Measurements from ENCODE around the gene RPL5. TPM values are rescaled to one million over a fixed set of nuclear protein-coding genes. Genes with fewer than 3 reads are reported as not detected.

Gene RPL5

DNA sequence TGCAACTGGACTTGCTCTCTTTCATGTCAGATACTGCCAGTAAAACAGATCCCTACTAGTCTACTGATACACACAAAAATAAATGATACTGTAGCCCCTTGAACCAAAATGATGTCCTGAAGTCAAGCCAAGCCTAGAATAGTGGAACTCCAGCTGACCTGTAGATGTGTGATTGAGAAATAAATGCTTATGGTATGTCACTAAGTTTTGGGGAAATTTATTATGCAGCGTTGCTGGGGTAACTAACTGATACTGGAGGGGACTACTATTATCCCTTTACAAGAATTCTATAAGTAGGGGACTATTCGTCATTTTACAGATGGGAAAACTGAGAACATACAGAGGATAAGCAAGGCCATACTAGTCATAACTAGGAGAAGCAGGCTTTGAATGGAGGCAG, 55.6 kb downstream of the RPL5 start:
- H3K36me3 ChIP-seq (replicated peaks in 1 of 2; ENCODE audit: control insufficient read depth in 2 of 2, insufficient read depth in 2 of 2, low read length in 2 of 2), result no peaks in the 10 kb centered on the region
- no peaks in the 10 kb centered on the region for H3K4me1 ChIP-seq (ENCODE audit: control insufficient read depth in 2 of 2, insufficient read depth in 1 of 2, low read depth in 1 of 2, low read length in 2 of 2)
- no peak for DNase-seq (ENCODE audit: low spot score)
- no peak overlapping the region for H2BK12ac ChIP-seq (ENCODE audit: low read length)
- H3K27ac ChIP-seq (replicated peaks; ENCODE audit: low read length), result no peak overlapping the region
- no peaks in the 10 kb centered on the region for H3K9me3 ChIP-seq (replicated peaks in 1 of 2; ENCODE audit: control insufficient read depth in 2 of 2, insufficient read depth in 1 of 2, low read depth in 1 of 2, low read length in 2 of 2)
- peaks cover 0 to 3% (median 0%) of the 10 kb centered on the region in 3 experiments for H3K27me3 ChIP-seq (ENCODE audit: control insufficient read depth in 3 of 3, insufficient read depth in 3 of 3, low read depth in 1 of 3, low read length in 3 of 3)
- no peak overlapping the region for H3K14ac ChIP-seq (ENCODE audit: low read length)
- H3K4ac ChIP-seq (ENCODE audit: low read length), result no peak overlapping the region
- no peak overlapping the region for H3K4me3 ChIP-seq (ENCODE audit: low read length in 2 of 2)
- no peak overlapping the region for H2AK5ac ChIP-seq (ENCODE audit: low read depth, low read length)
- WGBS, 2 donors (ENCODE audit: extremely low coverage in 2 of 2, insufficient read length in 2 of 2, insufficient replicate concordance in 1 of 2), result no CpG with 5 or more reads among the region's 2 CpGs
- no peak overlapping the region for H2AFZ ChIP-seq (ENCODE audit: low read length)
- no peak overlapping the region for H3K9ac ChIP-seq (ENCODE audit: low read depth, low read length, poor library complexity)
- H4K8ac ChIP-seq (ENCODE audit: low read depth, low read length), result no peak overlapping the region
- H2BK5ac ChIP-seq (ENCODE audit: low read length), result no peak overlapping the region
- no peak overlapping the region for H3K23ac ChIP-seq (ENCODE audit: low read depth, low read length, poor library complexity)
- no peak overlapping the region for H3K4me2 ChIP-seq (ENCODE audit: insufficient read depth, low read length, poor library complexity, severe bottlenecking)
- H3K18ac ChIP-seq (ENCODE audit: low read length), result no peak overlapping the region
- H2BK120ac ChIP-seq (ENCODE audit: low read depth, low read length), result no peak overlapping the region
- no peak overlapping the region for H2BK15ac ChIP-seq (ENCODE audit: low read length)
- H3K79me1 ChIP-seq (ENCODE audit: low read depth, low read length), result no peaks in the 10 kb centered on the region
- H4K91ac ChIP-seq (ENCODE audit: low read depth, low read length, poor library complexity), result no peak overlapping the region

Small RNA genes lying within 50 kb of the gene (small RNA-seq; reads per million reads assigned to genes)
- not detected for gene RF00432 (ENCODE audit: insufficient read depth)
- gene SNORA66 (ENCODE audit: insufficient read depth), result 38.2 reads per million, percentile 90 among the genes with 10 or more reads in this experiment
- gene SNORD21 (ENCODE audit: insufficient read depth), result not detected

All from neuronal stem cell (in vitro differentiated cells).